ENCODE data around the gene TMEM178A.

- no peak for TF ChIP-seq CTCF (IDR thresholded peaks at IDR 0.05; ENCODE audit: low read depth, low read length, poor library complexity, severe bottlenecking)
- no peak for TF ChIP-seq EZH2phosphoT487 (IDR thresholded peaks at IDR 0.05; ENCODE audit: borderline replicate concordance, low read length)
These were observed 5.0 kb upstream of the TMEM178A start for GRCh38 chr2:39660612-39661236.
